Measurements from ENCODE around the gene GUCY1A1. TPM values are rescaled to one million over a fixed set of nuclear protein-coding genes. Genes with fewer than 3 reads are reported as not detected.
A peak's percentile ranks its signal among the peaks of the same experiment; 100 is the strongest.

Gene GUCY1A1
- total and polyA plus RNA-seq, 2 donors from 2014 or later: 6.9 to 64.6 TPM

- DNase-seq (no peak), FAIRE-seq (no peak)
- Histone ChIP-seq H3K27me3 (ENCODE audit: control insufficient read depth, insufficient read depth, low read length) (no peaks in the 10 kb centered on the region), H3K4me3 (ENCODE audit: low read length in 3 of 3) (no peak overlapping the region), H3K36me3 (ENCODE audit: control insufficient read depth in 2 of 3, insufficient read depth in 3 of 3, low read length in 3 of 3) (no peaks in the 10 kb centered on the region), H3K9ac (ENCODE audit: low read length in 3 of 3) (no peak overlapping the region), H3K4me1 (ENCODE audit: control insufficient read depth in 2 of 3, insufficient read depth in 2 of 3, low read depth in 1 of 3, low read length in 3 of 3) (no peaks in the 10 kb centered on the region), H3K9me3 (ENCODE audit: control insufficient read depth in 2 of 3, insufficient read depth in 1 of 3, low read length in 3 of 3) (no peaks in the 10 kb centered on the region), H3K27ac (ENCODE audit: low read depth in 2 of 2, low read length in 2 of 2) (no peak overlapping the region)
- intact Hi-C loops (cut with DNase I): no loop called here
- TF ChIP-seq CTCF (IDR thresholded peaks at IDR 0.05; ENCODE audit: borderline replicate concordance, extremely low read depth, insufficient read depth): no peak
Observed at GRCh38 chr4:155618183-155618838, 48.3 kb upstream of the GUCY1A1 start.

- TF ChIP-seq CTCF (IDR thresholded peaks at IDR 0.05; ENCODE audit: borderline replicate concordance, extremely low read depth, insufficient read depth): no peak
- Histone ChIP-seq H3K9me3 (ENCODE audit: control insufficient read depth in 2 of 3, insufficient read depth in 1 of 3, low read length in 3 of 3) (no peaks in the 10 kb centered on the region), H3K36me3 (ENCODE audit: control insufficient read depth in 2 of 3, insufficient read depth in 3 of 3, low read length in 3 of 3) (no peaks in the 10 kb centered on the region), H3K27ac (ENCODE audit: low read depth in 2 of 2, low read length in 2 of 2) (no peak overlapping the region), H3K27me3 (ENCODE audit: control insufficient read depth, insufficient read depth, low read length) (no peaks in the 10 kb centered on the region), H3K9ac (ENCODE audit: low read length in 3 of 3) (no peak overlapping the region), H3K4me3 (ENCODE audit: low read length in 3 of 3) (no peak overlapping the region), H3K4me1 (ENCODE audit: control insufficient read depth in 2 of 3, insufficient read depth in 2 of 3, low read depth in 1 of 3, low read length in 3 of 3) (no peaks in the 10 kb centered on the region)
- intact Hi-C loops (cut with DNase I): no loop called here
- DNase-seq: no peak
- no peak for FAIRE-seq
Observed at GRCh38 chr4:155620637-155621036, 46.0 kb upstream of the GUCY1A1 start.

- no peak overlapping the region for H3K27ac ChIP-seq (ENCODE audit: low read depth in 2 of 2, low read length in 2 of 2)
- no peak for TF ChIP-seq CTCF (IDR thresholded peaks at IDR 0.05; ENCODE audit: borderline replicate concordance, extremely low read depth, insufficient read depth)
- no peaks in the 10 kb centered on the region for H3K36me3 ChIP-seq (ENCODE audit: control insufficient read depth in 2 of 3, insufficient read depth in 3 of 3, low read length in 3 of 3)
- no peak overlapping the region for H3K4me3 ChIP-seq (ENCODE audit: low read length in 3 of 3)
- intact Hi-C loops (cut with DNase I): no loop called here
- H3K9me3 ChIP-seq (ENCODE audit: control insufficient read depth in 2 of 3, insufficient read depth in 1 of 3, low read length in 3 of 3): no peaks in the 10 kb centered on the region
- H3K9ac ChIP-seq (ENCODE audit: low read length in 3 of 3): no peak overlapping the region
- no peaks in the 10 kb centered on the region for H3K27me3 ChIP-seq (ENCODE audit: control insufficient read depth, insufficient read depth, low read length)
- FAIRE-seq: peak; percentile 65
- no peaks in the 10 kb centered on the region for H3K4me1 ChIP-seq (ENCODE audit: control insufficient read depth in 2 of 3, insufficient read depth in 2 of 3, low read depth in 1 of 3, low read length in 3 of 3)
- no peak for DNase-seq
Observed at GRCh38 chr4:155624478-155624877, 42.2 kb upstream of the GUCY1A1 start.

- TF ChIP-seq CTCF (IDR thresholded peaks at IDR 0.05; ENCODE audit: borderline replicate concordance, extremely low read depth, insufficient read depth): no peak
- Histone ChIP-seq H3K9ac (ENCODE audit: low read length in 3 of 3) (no peak overlapping the region), H3K27me3 (ENCODE audit: control insufficient read depth, insufficient read depth, low read length) (no peaks in the 10 kb centered on the region), H3K4me1 (ENCODE audit: control insufficient read depth in 2 of 3, insufficient read depth in 2 of 3, low read depth in 1 of 3, low read length in 3 of 3) (no peaks in the 10 kb centered on the region), H3K27ac (ENCODE audit: low read depth in 2 of 2, low read length in 2 of 2) (no peak overlapping the region), H3K9me3 (ENCODE audit: control insufficient read depth in 2 of 3, insufficient read depth in 1 of 3, low read length in 3 of 3) (no peaks in the 10 kb centered on the region), H3K4me3 (ENCODE audit: low read length in 3 of 3) (no peak overlapping the region), H3K36me3 (ENCODE audit: control insufficient read depth in 2 of 3, insufficient read depth in 3 of 3, low read length in 3 of 3) (no peaks in the 10 kb centered on the region)
- no peak for FAIRE-seq
- intact Hi-C loops (cut with DNase I): no loop called here
- DNase-seq: no peak
Observed at GRCh38 chr4:155626561-155626960, 40.1 kb upstream of the GUCY1A1 start.
